Choroid plexus epithelial cell (primary cell): ENCODE results near the gene TTC28.

Source experiments
- DNase-seq: peaks from one replicate; pipeline ENCODE4 v3.0.0-alpha.2; 2010; ENCODE audit warnings: low read depth
- H3K4me3 ChIP-seq: 2 replicates; pipeline ENCODE4 v1.5.1; 2011; ENCODE audit warnings: low read depth, mild to moderate bottlenecking, control low read depth, low read length, moderate library complexity
- CTCF ChIP-seq: conservative IDR thresholded peaks from 2 replicates; pipeline ENCODE4 v1.5.1; 2011; ENCODE audit warnings: low read depth, mild to moderate bottlenecking, control low read depth, inconsistent platforms, low read length, moderate library complexity

The TTC28 gene

GRCh38 chr22:28051787-28052356 is 627.8 kb downstream of the TTC28 start:
- H3K4me3 ChIP-seq = no peak overlapping the region
- peak; percentile 99 for TF ChIP-seq CTCF
- DNase-seq = peak; percentile 75

GRCh38 chr22:28051091-28051786 is 628.4 kb downstream of the TTC28 start:
- TF ChIP-seq CTCF = no peak
- no peak overlapping the region for H3K4me3 ChIP-seq
- DNase-seq = no peak

- DNase-seq = no peak
Observed at GRCh38 chr22:28048529-28048928, 631.1 kb downstream of the TTC28 start.

GRCh38 chr22:28047740-28048139 is 631.9 kb downstream of the TTC28 start:
- TF ChIP-seq CTCF = no peak
- DNase-seq = no peak
- no peak overlapping the region for H3K4me3 ChIP-seq

More at GRCh38 chr22:28048529-28048928, 631.1 kb downstream of the TTC28 start:
- H3K4me3 ChIP-seq = no peak overlapping the region
- TF ChIP-seq CTCF = no peak

GRCh38 chr22:28046100-28046499 is 633.5 kb downstream of the TTC28 start:
- no peak overlapping the region for H3K4me3 ChIP-seq
- TF ChIP-seq CTCF = no peak
- no peak for DNase-seq

GRCh38 chr22:28044546-28045173 is 635.0 kb downstream of the TTC28 start:
- no peak for TF ChIP-seq CTCF
- DNase-seq = no peak
- no peak overlapping the region for H3K4me3 ChIP-seq

- no peak overlapping the region for H3K4me3 ChIP-seq
- TF ChIP-seq CTCF = no peak
- no peak for DNase-seq
Observed at GRCh38 chr22:28043266-28043665, 636.4 kb downstream of the TTC28 start.
